Glutamatergic neuron (in vitro differentiated cells): ENCODE results near the gene ARSH. TPM values are rescaled to one million over a fixed set of nuclear protein-coding genes. Genes with fewer than 3 reads are reported as not detected.
"Not testable (repeated sequence)": the region's sequence is repeated elsewhere in the genome, so short reads cannot be mapped to it uniquely, and the experiment has no call there.

ENCODE experiments used
- DNase-seq: peaks from one replicate; pipeline ENCODE4 v3.0.0; 2022
- H3K27ac Mint-ChIP-seq: one replicate; pipeline ENCODE4 v1.8.0; 2020; ENCODE audit warnings: mild to moderate bottlenecking, mixed read lengths, inconsistent platforms; ENCODE audit not compliant: unreplicated experiment
- H3K27me3 Mint-ChIP-seq: one replicate; pipeline ENCODE4 v1.8.0; 2020; ENCODE audit warnings: mild to moderate bottlenecking, moderate library complexity, mixed read lengths, inconsistent platforms; ENCODE audit not compliant: unreplicated experiment
- H3K36me3 Mint-ChIP-seq: one replicate; pipeline ENCODE4 v1.8.0; 2020; ENCODE audit warnings: mild to moderate bottlenecking, mixed read lengths, inconsistent platforms; ENCODE audit not compliant: unreplicated experiment
- H3K4me1 Mint-ChIP-seq: one replicate; pipeline ENCODE4 v1.8.0; 2020; ENCODE audit warnings: mild to moderate bottlenecking, low read depth, mixed read lengths, inconsistent platforms; ENCODE audit not compliant: unreplicated experiment
- H3K4me3 Mint-ChIP-seq: one replicate; pipeline ENCODE4 v1.8.0; 2020; ENCODE audit warnings: mild to moderate bottlenecking, mixed read lengths, inconsistent platforms; ENCODE audit not compliant: unreplicated experiment
- H3K9me3 Mint-ChIP-seq: one replicate; pipeline ENCODE4 v1.8.0; 2020; ENCODE audit warnings: mild to moderate bottlenecking, moderate library complexity, mixed read lengths, inconsistent platforms; ENCODE audit not compliant: unreplicated experiment
- total RNA-seq: library from RNA; stranded (reverse); fragmentation: NEBNext Ultra II Directional; extraction: Animal tissue kit (Norgen Biotek cat#: 25700); gene quantifications from one replicate; pipeline ENCODE4 v1.2.1, GENCODE V29; 2021; ENCODE audit not compliant: unreplicated experiment
- TF ChIP-seq, protein P1 (sequence below): fragments of 200-600 bp; sonication (generic); IDR thresholded peaks from one replicate; pipeline ENCODE4 v1.5.0; 2021; ENCODE audit not compliant: partially characterized antibody, unreplicated experiment

ARSH gene
- total RNA-seq, 1 donor from 2014 or later, result not detected

DNA sequence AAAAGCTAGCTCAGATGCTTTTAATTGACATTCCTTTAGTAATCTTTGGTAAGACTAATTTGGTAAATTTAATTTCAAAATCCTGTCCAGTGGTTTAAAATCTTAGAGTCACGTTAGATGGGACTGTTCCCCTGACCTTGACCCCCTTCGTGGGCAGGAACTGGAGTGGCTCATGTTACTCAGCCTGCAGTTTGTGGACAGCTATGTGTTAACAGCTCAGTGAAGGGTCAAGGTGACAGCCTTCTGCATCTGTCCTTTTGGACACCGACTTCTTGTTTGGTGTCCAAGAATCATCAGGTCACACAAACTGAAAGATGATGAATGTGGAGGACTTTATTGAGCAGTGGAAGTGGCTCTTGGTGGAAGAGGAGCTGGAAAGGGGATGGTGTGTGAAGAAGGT, 37.9 kb downstream of the ARSH start:
- Mint-ChIP-seq H3K27ac (no peak overlapping the region), H3K4me3 (no peak overlapping the region), H3K27me3 (no peaks in the 10 kb centered on the region), H3K36me3 (no peaks in the 10 kb centered on the region), H3K4me1 (no peaks in the 10 kb centered on the region), H3K9me3 (peaks cover 2% of the 10 kb centered on the region)
- DNase-seq, result no peak
- TF ChIP-seq, protein P1, sequence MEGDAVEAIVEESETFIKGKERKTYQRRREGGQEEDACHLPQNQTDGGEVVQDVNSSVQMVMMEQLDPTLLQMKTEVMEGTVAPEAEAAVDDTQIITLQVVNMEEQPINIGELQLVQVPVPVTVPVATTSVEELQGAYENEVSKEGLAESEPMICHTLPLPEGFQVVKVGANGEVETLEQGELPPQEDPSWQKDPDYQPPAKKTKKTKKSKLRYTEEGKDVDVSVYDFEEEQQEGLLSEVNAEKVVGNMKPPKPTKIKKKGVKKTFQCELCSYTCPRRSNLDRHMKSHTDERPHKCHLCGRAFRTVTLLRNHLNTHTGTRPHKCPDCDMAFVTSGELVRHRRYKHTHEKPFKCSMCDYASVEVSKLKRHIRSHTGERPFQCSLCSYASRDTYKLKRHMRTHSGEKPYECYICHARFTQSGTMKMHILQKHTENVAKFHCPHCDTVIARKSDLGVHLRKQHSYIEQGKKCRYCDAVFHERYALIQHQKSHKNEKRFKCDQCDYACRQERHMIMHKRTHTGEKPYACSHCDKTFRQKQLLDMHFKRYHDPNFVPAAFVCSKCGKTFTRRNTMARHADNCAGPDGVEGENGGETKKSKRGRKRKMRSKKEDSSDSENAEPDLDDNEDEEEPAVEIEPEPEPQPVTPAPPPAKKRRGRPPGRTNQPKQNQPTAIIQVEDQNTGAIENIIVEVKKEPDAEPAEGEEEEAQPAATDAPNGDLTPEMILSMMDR, result no peak

DNA sequence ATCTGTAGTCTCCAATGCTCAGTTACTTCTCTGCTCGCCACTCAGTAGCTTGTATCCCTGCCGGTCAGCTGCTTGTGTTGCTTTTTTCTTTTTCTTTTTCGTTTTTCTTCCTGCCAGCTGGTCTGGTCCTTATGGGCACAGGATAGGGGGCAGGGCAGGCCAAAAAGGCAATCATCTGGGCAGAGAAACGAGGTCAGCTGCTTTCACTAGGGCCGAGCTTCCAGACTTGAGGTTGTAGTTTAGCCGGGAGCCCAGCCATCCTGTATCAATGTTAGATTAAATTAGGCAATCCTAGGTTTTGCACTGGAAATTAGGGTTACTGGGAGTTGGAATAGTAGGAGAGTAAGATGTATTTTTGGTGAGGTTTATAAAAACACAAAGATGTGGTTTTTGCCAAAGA, 38.3 kb downstream of the ARSH start:
- Mint-ChIP-seq H3K9me3 (peaks cover 2% of the 10 kb centered on the region), H3K4me1 (no peaks in the 10 kb centered on the region), H3K4me3 (no peak overlapping the region), H3K27me3 (no peaks in the 10 kb centered on the region), H3K27ac (no peak overlapping the region), H3K36me3 (no peaks in the 10 kb centered on the region)
- DNase-seq, result no peak
- TF ChIP-seq, protein P1, result no peak

DNA sequence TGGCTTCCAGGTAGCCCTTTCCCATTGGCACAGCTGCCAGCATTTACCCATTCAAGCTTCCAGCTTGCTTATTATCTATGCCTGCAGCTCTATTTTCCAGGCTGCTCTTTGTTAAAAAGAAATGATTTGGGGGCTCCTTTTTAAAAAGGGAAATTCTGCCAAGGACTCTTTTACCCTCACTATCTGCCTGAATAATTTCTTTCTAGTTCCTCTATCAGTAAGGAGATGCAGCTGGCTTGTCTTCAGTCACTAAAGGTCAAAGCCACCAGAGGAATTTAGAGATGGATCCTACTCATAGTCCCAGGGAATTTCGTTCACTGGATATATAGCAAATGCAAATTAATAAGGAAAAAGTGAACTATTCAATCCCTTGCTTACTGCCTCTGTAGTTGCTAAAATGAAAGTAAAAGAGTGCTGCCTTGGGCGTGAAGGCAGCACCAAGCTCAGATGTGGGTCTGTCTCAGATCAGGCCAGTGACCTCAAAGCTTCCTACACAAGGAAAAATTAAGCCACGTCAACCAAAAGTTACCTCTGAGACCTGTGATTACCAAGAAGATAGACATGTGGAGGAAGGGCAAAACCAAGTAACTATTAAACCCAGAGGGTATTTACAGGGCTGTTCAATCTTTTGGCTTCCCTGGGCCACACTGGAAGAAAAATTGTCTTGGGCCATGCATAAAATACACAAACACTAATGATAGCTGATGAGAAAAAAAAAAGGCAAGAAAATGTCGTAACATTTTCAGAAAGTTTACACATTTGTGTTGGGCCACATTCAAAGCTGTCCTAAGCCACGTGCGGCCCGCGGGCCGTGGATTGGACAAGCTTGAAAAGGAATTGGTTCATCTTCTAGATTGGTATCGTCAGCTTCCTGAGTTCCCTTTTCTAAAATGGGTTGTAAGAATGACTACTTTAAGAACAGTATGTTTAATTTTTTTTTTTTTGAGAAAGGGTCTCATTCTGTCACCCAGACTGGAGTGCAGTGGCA, 40.2 kb downstream of the ARSH start:
- Mint-ChIP-seq H3K27ac (no peak overlapping the region), H3K36me3 (no peaks in the 10 kb centered on the region), H3K4me3 (no peak overlapping the region), H3K9me3 (peaks cover 2% of the 10 kb centered on the region), H3K4me1 (no peaks in the 10 kb centered on the region), H3K27me3 (no peaks in the 10 kb centered on the region)
- no peak for DNase-seq
- TF ChIP-seq, protein P1, result no peak

DNA sequence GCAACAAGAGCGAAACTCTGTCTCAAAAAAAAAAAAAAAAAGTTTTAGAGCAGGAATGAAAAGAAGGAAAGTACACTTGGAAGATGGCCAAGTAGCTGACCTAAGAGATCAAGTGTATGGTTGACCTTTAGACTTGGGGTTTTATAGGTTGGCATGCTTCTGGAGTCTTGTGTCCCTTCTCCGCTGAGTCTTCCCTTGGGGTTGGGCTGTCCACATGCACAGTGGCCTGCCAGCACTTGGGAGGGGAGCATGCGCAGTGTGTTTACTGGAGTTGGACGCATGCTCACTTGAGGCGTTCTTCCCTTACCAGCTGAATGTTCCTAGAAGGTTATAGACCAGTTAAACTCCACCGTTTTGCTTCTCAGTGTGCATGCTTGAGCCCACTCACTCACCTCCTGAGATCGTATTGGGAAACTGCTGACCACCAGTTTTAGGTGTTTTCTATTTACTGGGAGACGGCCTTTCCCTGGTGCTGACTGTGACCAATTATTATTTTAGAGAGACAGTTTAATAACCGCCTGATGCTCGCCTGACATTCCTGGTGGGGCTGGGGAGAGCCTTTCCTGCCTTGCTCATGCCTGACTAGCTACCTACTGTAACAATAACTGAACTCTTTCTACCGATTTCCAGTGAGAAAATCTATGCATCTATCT, 44.3 kb downstream of the ARSH start:
- H3K27ac Mint-ChIP-seq, H3K4me1 Mint-ChIP-seq, H3K36me3 Mint-ChIP-seq, DNase-seq, H3K27me3 Mint-ChIP-seq, H3K4me3 Mint-ChIP-seq, H3K9me3 Mint-ChIP-seq: not testable (repeated sequence)

DNA sequence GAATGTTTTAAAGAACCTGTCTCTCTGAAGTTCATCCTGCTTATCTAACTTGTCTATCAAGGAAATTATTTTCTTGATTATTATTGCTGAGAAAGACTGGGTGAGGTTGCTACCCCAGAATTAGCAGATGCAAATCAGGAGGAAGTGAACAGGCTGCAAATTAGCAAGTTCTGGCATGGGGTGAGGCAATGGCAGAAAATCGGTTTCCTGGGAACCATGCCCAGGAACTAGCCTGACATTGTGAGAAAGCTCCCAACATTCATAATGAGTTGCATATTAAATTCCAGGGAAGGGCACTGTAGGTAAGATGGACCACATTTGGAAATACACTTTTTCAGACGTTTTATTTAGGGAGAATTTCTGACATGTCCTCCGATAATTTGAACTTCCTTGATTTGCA, 46.5 kb downstream of the ARSH start:
- TF ChIP-seq, protein P1, result no peak
- Mint-ChIP-seq H3K36me3 (no peaks in the 10 kb centered on the region), H3K4me3 (no peak overlapping the region), H3K27me3 (no peaks in the 10 kb centered on the region), H3K9me3 (no peaks in the 10 kb centered on the region), H3K27ac (no peak overlapping the region), H3K4me1 (no peaks in the 10 kb centered on the region)
- DNase-seq, result no peak
